ENCODE results near the gene SPATS1.
"Not testable (repeated sequence)": the region's sequence is repeated elsewhere in the genome, so short reads cannot be mapped to it uniquely, and the experiment has no call there.

GRCh38 chr6:44346818-44347217, 4.4 kb downstream of the SPATS1 start:
- TF ChIP-seq POLR2A, CTCF (IDR thresholded peaks at IDR 0.05): not testable (repeated sequence)

Measured in heart left ventricle (tissue), 13 donors.